Activated gamma-delta T cell treated with Interleukin-2 at 50 U/mL for 16 hours (primary cell): ENCODE data around the gene GPR75.

Experiments
- DNase-seq: peaks from one replicate; pipeline ENCODE4 v3.0.0-alpha.2; 2020

Gene GPR75

GRCh38 chr2:53859206-53860181 is at the start of gene GPR75:
GPR75 (minus strand) TSS chr2:53859967; CDS start chr2:53854756, 5,211 bp downstream.
- no peak for DNase-seq

- no peak for DNase-seq
Observed at GRCh38 chr2:53907582-53907981, 47.8 kb upstream of the GPR75 start.

GRCh38 chr2:53905396-53905795 is 45.6 kb upstream of the GPR75 start:
- DNase-seq = no peak

- no peak for DNase-seq
Observed at GRCh38 chr2:53903011-53903410, 43.2 kb upstream of the GPR75 start.

- no peak for DNase-seq
Observed at GRCh38 chr2:53901192-53901591, 41.4 kb upstream of the GPR75 start.

GRCh38 chr2:53896864-53897263 is 37.1 kb upstream of the GPR75 start:
- no peak for DNase-seq

GRCh38 chr2:53886406-53887280 is 26.9 kb upstream of the GPR75 start:
- DNase-seq = no peak

- DNase-seq = no peak
Observed at GRCh38 chr2:53884883-53885282, 25.1 kb upstream of the GPR75 start.

GRCh38 chr2:53881986-53882385 is 22.2 kb upstream of the GPR75 start:
- DNase-seq = no peak

- no peak for DNase-seq
Observed at GRCh38 chr2:53881360-53881759, 21.6 kb upstream of the GPR75 start.

GRCh38 chr2:53880756-53881155 is 21.0 kb upstream of the GPR75 start:
- DNase-seq = no peak

GRCh38 chr2:53877556-53877955 is 17.8 kb upstream of the GPR75 start:
- DNase-seq = no peak

GRCh38 chr2:53877112-53877511 is 17.3 kb upstream of the GPR75 start:
- DNase-seq = no peak

GRCh38 chr2:53874401-53874950 is 14.7 kb upstream of the GPR75 start:
- DNase-seq = no peak

- DNase-seq = no peak
Observed at GRCh38 chr2:53867773-53868172, 8.0 kb upstream of the GPR75 start.

- no peak for DNase-seq
Observed at GRCh38 chr2:53867169-53867568, 7.4 kb upstream of the GPR75 start.

GRCh38 chr2:53865962-53866361 is 6.2 kb upstream of the GPR75 start:
- DNase-seq = no peak

- no peak for DNase-seq
Observed at GRCh38 chr2:53865264-53865663, 5.5 kb upstream of the GPR75 start.

GRCh38 chr2:53863538-53864227 is 3.9 kb upstream of the GPR75 start:
- no peak for DNase-seq

- DNase-seq = no peak
Observed at GRCh38 chr2:53861824-53862223, 2.1 kb upstream of the GPR75 start.

- no peak for DNase-seq
Observed at GRCh38 chr2:53856272-53856671, 3.5 kb downstream of the GPR75 start.

GRCh38 chr2:53854678-53855077 is 5.1 kb downstream of the GPR75 start:
- no peak for DNase-seq

GRCh38 chr2:53852532-53852931 is 7.2 kb downstream of the GPR75 start:
- no peak for DNase-seq
